Inflammatory macrophage treated with lipopolysaccharide for 4 hours (primary cell): ENCODE measurements around the gene THSD7A.
"Not testable (repeated sequence)": the region's sequence is repeated elsewhere in the genome, so short reads cannot be mapped to it uniquely, and the experiment has no call there.

Source experiments
- DNase-seq: peaks from one replicate; pipeline ENCODE4 v3.0.0-alpha.2; 2020

Gene THSD7A

DNA sequence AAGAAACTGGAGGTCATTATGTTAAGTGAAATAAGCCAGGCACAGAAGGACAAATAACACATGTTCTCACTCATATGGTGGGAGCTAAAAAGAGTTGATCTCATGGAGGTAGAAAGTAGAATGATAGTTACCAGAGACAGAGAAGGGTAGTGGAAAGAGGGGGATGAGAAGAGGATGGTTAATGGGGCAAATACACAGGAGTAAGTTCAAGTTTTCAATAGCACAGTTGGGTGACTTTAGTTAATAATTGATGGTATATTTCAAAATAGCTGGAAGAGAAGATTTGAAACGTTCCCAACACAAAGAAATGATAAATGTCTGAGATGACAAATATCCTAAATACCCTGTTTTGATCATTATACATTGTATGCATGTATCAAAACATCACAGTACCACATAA is 261.8 kb downstream of the THSD7A start:
- DNase-seq = no peak

DNA sequence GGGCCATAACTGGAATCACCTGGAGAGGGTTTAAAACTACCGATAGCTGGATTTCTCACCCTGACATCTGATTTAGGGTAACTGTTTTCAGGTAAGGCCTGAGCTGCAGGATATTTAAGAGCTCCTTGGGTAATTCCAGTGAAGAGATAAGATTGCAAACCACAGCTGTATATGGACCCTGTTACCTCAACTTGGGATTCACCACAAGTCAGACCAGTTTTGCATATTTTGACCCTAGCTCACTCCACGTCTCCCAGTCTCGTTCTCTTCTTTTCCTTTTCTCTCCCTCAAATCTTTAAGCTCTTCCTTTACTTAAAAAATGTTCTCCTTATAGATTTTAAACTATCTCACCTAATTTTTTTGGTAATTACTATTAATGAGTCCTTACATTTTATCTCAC is 264.4 kb downstream of the THSD7A start:
- no peak for DNase-seq

- DNase-seq = peak; percentile 51
Measured at GRCh38 chr7:11557627-11558026, 274.4 kb downstream of the THSD7A start.

GRCh38 chr7:11552676-11553296 is 279.2 kb downstream of the THSD7A start:
- DNase-seq = no peak

DNA sequence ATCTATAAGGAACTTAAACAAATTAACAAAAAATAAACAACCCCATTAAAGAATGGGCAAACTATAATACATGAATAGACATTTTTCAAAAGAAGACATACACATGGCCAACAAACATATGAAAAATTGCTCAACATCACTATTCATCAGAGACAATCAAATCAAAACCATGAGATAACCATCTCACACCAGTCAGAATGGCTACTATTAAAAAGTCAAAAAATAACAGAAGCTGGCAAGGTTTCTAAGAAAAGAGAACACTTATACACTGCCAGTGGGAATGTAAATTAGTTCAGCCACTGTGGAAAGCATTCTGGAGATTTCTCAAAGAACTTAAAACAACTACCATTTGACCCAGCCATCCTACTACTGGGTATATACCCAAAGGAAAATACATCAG is 280.5 kb downstream of the THSD7A start:
- no peak for DNase-seq

GRCh38 chr7:11548532-11548931 is 283.5 kb downstream of the THSD7A start:
- DNase-seq = no peak

GRCh38 chr7:11541330-11541729 is 290.7 kb downstream of the THSD7A start:
- DNase-seq = no peak

GRCh38 chr7:11540271-11540761 is 291.7 kb downstream of the THSD7A start:
- no peak for DNase-seq

- peak; percentile 43 for DNase-seq
Measured at GRCh38 chr7:11539853-11540252, 292.1 kb downstream of the THSD7A start.

DNA sequence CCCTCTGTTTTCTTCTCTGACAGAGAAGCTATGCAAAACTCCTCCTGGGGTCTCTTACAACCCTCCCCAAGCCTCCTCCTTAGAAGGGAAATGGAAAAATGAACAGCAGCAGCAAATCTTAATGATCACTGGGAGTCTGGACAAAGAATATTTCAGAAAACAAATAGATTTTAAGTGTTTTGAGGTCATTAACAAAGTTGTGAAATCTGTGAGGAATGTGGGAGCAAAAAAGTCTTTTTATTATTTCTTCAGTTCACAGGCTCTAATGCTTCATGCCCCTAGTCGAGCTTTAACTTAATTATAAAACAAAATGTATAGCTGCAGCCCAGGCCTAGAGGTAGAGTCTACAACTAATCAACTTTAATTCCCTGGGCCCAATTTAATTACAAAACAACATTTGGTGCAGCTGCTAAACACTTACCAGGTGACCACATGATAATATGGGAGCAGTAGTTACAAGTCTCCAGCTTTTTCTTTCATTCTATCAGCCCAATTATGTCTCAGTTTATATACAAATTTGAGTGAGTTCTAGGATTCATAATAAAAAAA is 293.2 kb downstream of the THSD7A start:
- DNase-seq = no peak

DNA sequence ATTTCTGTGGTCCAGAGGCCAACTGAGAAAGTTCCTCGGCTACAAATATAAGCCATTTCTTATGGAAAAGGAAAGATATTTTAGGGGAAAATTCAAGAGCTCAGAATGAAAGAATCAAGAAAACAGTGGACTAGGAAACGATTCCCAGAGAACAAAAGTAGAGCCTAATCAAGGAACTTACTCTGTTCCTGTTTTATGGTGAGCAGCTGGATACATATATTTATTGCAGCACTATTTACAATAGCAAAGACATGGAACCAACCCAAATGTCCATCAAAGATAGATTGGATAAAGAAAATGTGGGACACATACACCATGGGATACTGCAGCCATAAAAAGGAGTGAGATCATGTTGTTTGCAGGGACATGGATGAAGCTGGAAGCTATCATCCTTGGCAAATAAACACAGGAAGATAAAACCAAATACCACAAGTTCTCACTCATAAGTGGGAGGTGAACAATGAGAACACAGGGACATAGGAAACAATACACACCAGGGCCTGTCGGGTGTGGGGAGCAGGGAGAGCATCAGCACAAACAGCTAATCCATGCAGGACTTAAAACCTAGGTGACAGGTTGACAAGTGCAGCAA is 298.7 kb downstream of the THSD7A start:
- no peak for DNase-seq

DNA sequence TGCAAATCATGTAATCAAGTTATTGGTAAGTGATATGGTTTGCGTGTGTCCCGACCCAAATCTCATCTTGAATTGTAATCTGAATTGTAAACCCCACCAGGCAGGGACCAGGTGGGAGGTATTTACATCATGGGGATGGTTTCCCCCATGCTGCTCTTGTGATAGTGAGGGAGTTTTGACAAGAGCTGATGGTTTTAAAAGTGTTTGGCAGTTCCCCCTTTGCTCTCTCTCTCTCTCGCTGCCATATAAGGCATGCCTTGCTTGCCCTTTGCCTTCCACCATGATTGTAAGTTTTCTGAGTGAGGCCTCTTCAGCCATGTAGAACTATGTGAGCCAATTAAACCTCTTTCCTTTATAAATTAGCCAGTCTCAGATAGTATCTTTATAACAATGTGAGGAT is 302.6 kb downstream of the THSD7A start:
- DNase-seq = no peak

- DNase-seq = no peak
Measured at GRCh38 chr7:11527707-11528106, 304.3 kb downstream of the THSD7A start.

DNA sequence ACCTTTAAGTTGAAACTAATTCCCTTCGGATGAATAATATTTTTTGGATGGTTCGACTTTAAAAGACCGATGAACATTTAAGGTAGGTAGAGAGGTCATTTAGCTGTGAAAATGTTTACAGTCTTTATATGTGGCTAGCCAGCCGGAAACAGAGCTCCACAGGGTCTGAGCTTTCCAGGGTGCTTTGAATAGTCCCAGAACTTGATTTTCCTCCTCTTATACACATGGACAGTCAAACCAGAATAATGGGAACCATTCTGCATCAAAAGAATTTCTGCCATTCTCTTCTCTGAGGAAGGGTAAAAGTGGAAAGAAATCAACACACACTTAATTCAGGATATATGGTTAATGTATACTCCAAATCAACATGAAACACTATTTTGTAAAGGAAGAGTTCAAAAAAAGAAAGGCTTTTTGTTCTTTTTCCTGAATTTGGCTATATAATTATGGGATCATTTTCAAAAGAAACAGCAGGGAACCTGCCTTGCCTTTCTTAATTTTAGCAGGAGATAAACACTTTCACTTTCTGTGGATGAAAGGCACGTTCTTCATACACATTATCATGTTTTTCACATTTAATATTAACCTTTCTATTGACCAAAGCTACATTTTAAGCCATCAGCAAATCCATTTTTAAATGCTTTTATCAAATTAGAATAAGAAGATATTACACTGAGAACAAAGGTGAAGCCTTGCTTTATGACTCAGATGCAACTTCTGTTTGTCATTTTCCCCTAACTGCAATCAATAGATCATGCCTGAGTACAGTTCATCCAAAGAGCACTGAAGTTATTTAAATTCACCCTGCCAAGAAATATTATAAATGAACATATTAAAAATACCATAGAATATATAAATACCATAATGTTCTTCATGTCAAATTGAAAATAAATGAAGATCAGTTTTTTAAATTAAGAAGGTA is 307.3 kb downstream of the THSD7A start:
- DNase-seq = no peak

DNA sequence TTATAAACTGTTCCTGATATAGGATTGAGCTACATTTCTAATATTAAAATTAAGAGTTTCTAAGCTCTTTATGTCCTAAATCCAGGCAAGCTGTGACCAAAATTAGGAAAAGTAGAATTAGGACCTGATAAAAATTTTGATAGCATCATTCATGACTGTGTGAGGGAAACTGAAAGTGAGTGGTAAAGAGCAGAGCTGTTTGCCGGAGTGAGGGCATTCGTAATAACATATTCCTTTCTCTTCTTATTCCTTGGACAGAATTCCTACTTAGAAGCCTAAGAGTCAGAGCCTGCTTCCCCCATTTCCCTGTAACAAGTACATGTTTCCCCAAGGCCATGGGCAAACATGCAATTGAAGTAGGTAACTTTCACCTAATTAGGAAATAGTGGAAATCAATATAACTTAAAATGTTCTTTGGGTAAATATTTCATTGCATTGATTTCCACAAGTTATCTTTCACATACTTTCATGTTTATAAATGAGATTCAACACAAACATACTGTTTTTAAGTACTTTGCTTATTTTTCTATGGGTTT is 310.0 kb downstream of the THSD7A start:
- not testable (repeated sequence) for DNase-seq

GRCh38 chr7:11517853-11518252 is 314.1 kb downstream of the THSD7A start:
- no peak for DNase-seq

DNA sequence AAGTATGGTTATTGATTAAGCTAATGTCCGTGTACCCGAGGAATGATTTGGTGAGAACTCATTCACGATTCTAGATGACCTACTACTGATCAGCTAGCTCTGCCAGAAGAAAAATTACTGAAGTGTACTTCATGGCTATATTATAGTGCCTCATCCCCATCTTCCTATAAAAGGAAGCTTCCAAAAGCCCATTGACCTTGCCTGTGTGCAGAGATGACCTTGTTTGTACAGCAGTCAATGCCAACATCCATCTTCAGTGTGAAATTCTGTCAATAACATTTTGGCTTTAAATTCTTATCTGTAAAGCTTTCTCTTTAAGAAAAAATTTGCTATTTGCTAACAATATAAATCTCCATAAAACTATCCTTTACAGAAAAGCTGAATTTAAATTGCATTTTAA is 315.7 kb downstream of the THSD7A start:
- DNase-seq = no peak

- no peak for DNase-seq
Measured at GRCh38 chr7:11513460-11513859, 318.5 kb downstream of the THSD7A start.

GRCh38 chr7:11507929-11508328 is 324.1 kb downstream of the THSD7A start:
- DNase-seq = no peak

DNA sequence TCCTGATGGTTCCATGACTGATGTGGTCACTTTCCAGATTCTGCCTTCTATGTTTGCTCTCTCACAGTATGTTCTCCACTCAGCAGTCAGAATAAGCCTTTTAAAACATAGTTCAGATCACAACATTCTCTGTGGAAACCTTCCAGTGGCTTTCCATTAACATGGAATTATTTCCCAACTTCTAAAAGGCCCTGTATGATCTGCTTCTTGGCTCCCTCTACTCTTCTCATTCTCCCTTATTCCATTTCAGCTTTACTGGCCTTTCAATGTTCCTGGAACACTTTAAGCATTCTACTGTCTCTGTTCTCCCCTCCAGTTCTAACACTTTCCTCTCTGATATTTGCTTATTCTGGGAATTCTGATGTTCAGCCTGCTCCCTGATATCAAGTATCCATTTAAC is 325.6 kb downstream of the THSD7A start:
- DNase-seq = no peak

DNA sequence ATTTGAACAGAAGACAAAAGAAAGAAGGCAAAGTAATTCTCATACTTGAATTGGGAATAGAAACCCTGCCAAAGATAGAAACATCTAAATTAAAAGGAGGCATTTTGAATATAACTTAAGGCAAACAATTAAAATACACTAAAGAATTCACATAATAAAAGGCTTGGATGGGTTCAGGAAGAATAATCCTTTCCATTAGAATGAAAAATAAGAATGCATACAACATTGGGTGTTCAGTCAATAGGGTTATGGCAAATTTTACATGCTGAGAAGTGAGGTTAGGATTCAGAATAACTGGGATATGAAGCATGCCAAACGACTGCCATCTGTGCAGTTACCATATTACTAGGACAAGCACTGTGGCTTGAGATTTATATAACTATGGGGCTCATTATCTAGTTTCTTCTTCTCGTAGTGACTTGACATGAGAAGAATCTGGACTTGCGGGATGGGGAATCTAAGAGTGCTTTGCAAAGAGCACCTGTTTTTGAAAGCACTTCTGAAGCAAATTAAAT is 326.5 kb downstream of the THSD7A start:
- DNase-seq = no peak

DNA sequence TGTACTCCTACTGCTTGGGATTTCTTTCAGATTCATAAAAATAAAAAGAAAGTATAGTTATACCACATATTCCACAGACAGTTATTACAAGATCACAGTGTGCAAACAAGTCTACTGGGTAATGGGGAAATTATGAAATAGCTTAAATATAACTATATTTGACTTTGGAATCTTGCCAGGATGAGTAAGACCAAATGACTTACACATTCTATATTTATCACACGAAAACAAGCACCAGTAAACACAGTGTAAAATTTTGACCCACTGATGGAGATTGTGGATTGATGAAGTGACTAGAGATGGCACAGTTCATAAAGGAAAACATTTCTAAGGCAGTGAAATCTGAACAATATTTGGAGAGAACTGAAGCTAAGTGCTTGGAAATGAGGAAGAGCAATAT is 339.7 kb downstream of the THSD7A start:
- DNase-seq = peak; percentile 81

- DNase-seq = no peak
Measured at GRCh38 chr7:11491811-11492210, 340.2 kb downstream of the THSD7A start.
